HG03097 (cell line): ENCODE results near the gene GAMT.

Source experiments
- ATAC-seq: cut with Tn5 transposase; IDR thresholded peaks from one replicate; pipeline ENCODE4 v1.9.1; 2021; ENCODE audit not compliant: unreplicated experiment, low FRiP score

GAMT gene

GRCh38 chr19:1350867-1351266 lies 50.5 kb downstream of the GAMT start:
- ATAC-seq: no peak

GRCh38 chr19:1349211-1349610 lies 52.1 kb downstream of the GAMT start:
- no peak for ATAC-seq
